PC-3 (cell line): ENCODE data around the gene COX4I1. TPM values are rescaled to one million over a fixed set of nuclear protein-coding genes. Genes with fewer than 3 reads are reported as not detected.
"Not testable (repeated sequence)": the region's sequence is repeated elsewhere in the genome, so short reads cannot be mapped to it uniquely, and the experiment has no call there.

Source experiments
- ATAC-seq: fragments of 200-7000 bp; cut with Tn5 transposase; 2 replicates; pipeline ENCODE4 v1.9.1; 2020; ENCODE audit warnings: mild to moderate bottlenecking, moderate library complexity
- BruUV-seq: library from RNA; stranded (reverse); fragments of 400-500 nt; replicated peaks from 2 replicates; lab custom pipeline; 2021; lab: Mats Ljungman, UMichigan
- CTCF ChIA-PET: fragments of 300-600 bp; sonication (Branson Sonifier 250); formaldehyde crosslinking; loops from one replicate; lab custom pipeline; 2022; ENCODE audit warnings: antibody characterized with exemption; lab: Charles Lee
- POLR2A ChIA-PET: fragments of 300-600 bp; sonication (Branson Sonifier 250); formaldehyde crosslinking; loops from one replicate; lab custom pipeline; 2022; ENCODE audit warnings: antibody characterized with exemption; ENCODE audit not compliant: unreplicated experiment; lab: Charles Lee
- DNase-seq: peaks from one replicate; pipeline ENCODE4 v3.0.0-alpha.2; 2015
- H2AFZ ChIP-seq: fragments of 300-600 bp; sonication (generic); 2 replicates; pipeline ENCODE4 v1.6.0; 2016; ENCODE audit warnings: antibody characterized with exemption, low read length
- H3F3A ChIP-seq: fragments of 300-600 bp; sonication (generic); one replicate; pipeline ENCODE4 v1.6.0; 2017; ENCODE audit warnings: antibody characterized with exemption, low read length, control low read depth, mild to moderate bottlenecking; ENCODE audit not compliant: unreplicated experiment
- H3K27ac ChIP-seq: fragments of 300-600 bp; sonication (generic); 2 replicates; pipeline ENCODE4 v1.5.1; 2016; ENCODE audit warnings: mild to moderate bottlenecking, low read length
- H3K27me3 ChIP-seq: fragments of 300-600 bp; sonication (generic); 2 replicates; pipeline ENCODE4 v1.6.1; 2016; ENCODE audit warnings: low read length, mixed read lengths
- H3K36me3 ChIP-seq: fragments of 300-600 bp; sonication (generic); 2 replicates; pipeline ENCODE4 v1.6.1; 2016; ENCODE audit warnings: low read depth, mixed run types, low read length, mixed read lengths
- H3K4me1 ChIP-seq: fragments of 300-600 bp; sonication (generic); 2 replicates; pipeline ENCODE4 v1.5.1; 2016; ENCODE audit warnings: low read length; ENCODE audit not compliant: insufficient read depth
- H3K4me2 ChIP-seq: fragments of 300-600 bp; sonication (generic); 2 replicates; pipeline ENCODE4 v1.6.0; 2016; ENCODE audit warnings: low read length
- H3K4me3 ChIP-seq: fragments of 300-600 bp; sonication (generic); 2 replicates; pipeline ENCODE4 v1.5.1; 2016; ENCODE audit warnings: mild to moderate bottlenecking, low read length, mixed read lengths
- H3K79me2 ChIP-seq: fragments of 300-600 bp; sonication (generic); 2 replicates; pipeline ENCODE4 v1.6.1; 2017; ENCODE audit warnings: low read length, mixed read lengths
- H3K9ac ChIP-seq: fragments of 300-600 bp; sonication (generic); 2 replicates; pipeline ENCODE4 v1.6.0; 2016; ENCODE audit warnings: mild to moderate bottlenecking, low read length
- H3K9me2 ChIP-seq: fragments of 300-600 bp; sonication (generic); replicated peaks from 2 replicates; pipeline ENCODE4 v1.6.1; 2016; ENCODE audit warnings: mixed run types, low read length, mixed read lengths
- H3K9me3 ChIP-seq: fragments of 300-600 bp; sonication (generic); 2 replicates; pipeline ENCODE4 v1.6.1; 2016; ENCODE audit warnings: low read length, mixed read lengths
- H4K20me1 ChIP-seq: fragments of 300-600 bp; sonication (generic); 2 replicates; pipeline ENCODE4 v1.6.1; 2016; ENCODE audit warnings: low read length, mixed read lengths
- CTCF ChIP-seq: fragments of 300-600 bp; sonication (generic); conservative IDR thresholded peaks from 2 replicates; pipeline ENCODE4 v1.5.1; 2017; ENCODE audit warnings: antibody characterized with exemption, low read depth, mild to moderate bottlenecking, low read length
- EZH2 ChIP-seq: fragments of 300-600 bp; sonication (generic); IDR thresholded peaks from one replicate; pipeline ENCODE4 v1.6.1; 2017; ENCODE audit warnings: antibody characterized with exemption, mild to moderate bottlenecking, low read length; ENCODE audit not compliant: unreplicated experiment
- EZH2phosphoT487 ChIP-seq: fragments of 300-600 bp; sonication (generic); IDR thresholded peaks from 2 replicates; pipeline ENCODE4 v1.6.1; 2018; ENCODE audit warnings: mild to moderate bottlenecking, antibody characterized with exemption, low read length, borderline replicate concordance
- intact Hi-C: fragments of 100-400 bp; cut with micrococcal nuclease; formaldehyde crosslinking; loops from 2 replicates; pipeline ENCODE4 v1.9.0; 2023
- total RNA-seq: library from RNA; depleted of rRNA; stranded (reverse); fragments of >200 nt; gene quantifications from 2 replicates; pipeline ENCODE4 v1.2.3, GENCODE V29; 2014

The COX4I1 gene
- total RNA-seq, 1 experiment from 2014 or later: 598 TPM

GRCh38 chr16:85812811-85813700 lies 13.6 kb downstream of the COX4I1 start:
- H3K9me2 ChIP-seq: no peaks in the 10 kb centered on the region
- H3K36me3 ChIP-seq: no peaks in the 10 kb centered on the region
- H3K79me2 ChIP-seq: no peaks in the 10 kb centered on the region
- no peak for TF ChIP-seq CTCF
- no peaks in the 10 kb centered on the region for H3K9me3 ChIP-seq
- H3K4me3 ChIP-seq: no peak overlapping the region
- no peaks in the 10 kb centered on the region for H3F3A ChIP-seq
- no peak overlapping the region for H3K4me2 ChIP-seq
- CTCF ChIA-PET: interaction anchor here (0.6 kb wide), 1 partner anchor 819 kb away, joined by 4 read pairs; no protein-coding TSS in a partner anchor
- H2AFZ ChIP-seq: no peak overlapping the region
- H3K27ac ChIP-seq: no peak overlapping the region
- intact Hi-C loops: no loop called here
- no peak for ATAC-seq
- H3K4me1 ChIP-seq: no peaks in the 10 kb centered on the region
- no peak overlapping the region for H3K9ac ChIP-seq
- POLR2A ChIA-PET: no interaction called here
- DNase-seq: no peak
- BruUV-seq: no TSS peak
- no peaks in the 10 kb centered on the region for H3K27me3 ChIP-seq
- H4K20me1 ChIP-seq: no peaks in the 10 kb centered on the region

GRCh38 chr16:85816159-85816558 lies 16.7 kb downstream of the COX4I1 start:
- H3K4me3 ChIP-seq: no peak overlapping the region
- H3K79me2 ChIP-seq: no peaks in the 10 kb centered on the region
- no peaks in the 10 kb centered on the region for H3K9me2 ChIP-seq
- ATAC-seq: no peak
- H2AFZ ChIP-seq: no peak overlapping the region
- H3F3A ChIP-seq: no peaks in the 10 kb centered on the region
- BruUV-seq: no TSS peak
- no peaks in the 10 kb centered on the region for H3K4me1 ChIP-seq
- no peaks in the 10 kb centered on the region for H3K27me3 ChIP-seq
- POLR2A ChIA-PET: no interaction called here
- TF ChIP-seq EZH2 (no peak), CTCF (no peak), EZH2phosphoT487 (no peak)
- no peak overlapping the region for H3K4me2 ChIP-seq
- intact Hi-C loops: no loop called here
- H3K36me3 ChIP-seq: no peaks in the 10 kb centered on the region
- no peak overlapping the region for H3K9ac ChIP-seq
- no peaks in the 10 kb centered on the region for H4K20me1 ChIP-seq
- no peak overlapping the region for H3K27ac ChIP-seq
- CTCF ChIA-PET: interaction anchor here (0.7 kb wide), 1 partner anchor 183 kb away, joined by 4 read pairs; no protein-coding TSS in a partner anchor
- DNase-seq: no peak
- H3K9me3 ChIP-seq: no peaks in the 10 kb centered on the region

GRCh38 chr16:85817195-85817594 lies 17.7 kb downstream of the COX4I1 start:
- ATAC-seq, H3K9ac ChIP-seq, H3F3A ChIP-seq, H3K27me3 ChIP-seq, POLR2A ChIA-PET, H3K27ac ChIP-seq, H3K4me2 ChIP-seq, intact Hi-C loops, H3K4me3 ChIP-seq, H3K4me1 ChIP-seq, H3K79me2 ChIP-seq, H3K9me2 ChIP-seq, H3K9me3 ChIP-seq, CTCF ChIA-PET, H3K36me3 ChIP-seq, H4K20me1 ChIP-seq, BruUV-seq, DNase-seq, H2AFZ ChIP-seq: not testable (repeated sequence)
